NK-92 treated with Interleukin-12 subunit alpha and Interleukin-12 subunit beta, amount 100 ng/mL, for 24 hours (cell line): ENCODE data around the gene C5orf46.
"Not testable (repeated sequence)": the region's sequence is repeated elsewhere in the genome, so short reads cannot be mapped to it uniquely, and the experiment has no call there.

Experiments
- DNase-seq: peaks from one replicate; lab custom pipeline; 2025; lab: John Stamatoyannopoulos, UW

The C5orf46 gene

GRCh38 chr5:147893820-147894219 lies 12.5 kb downstream of the C5orf46 start:
- no peak for DNase-seq

- DNase-seq = no peak
Measured at GRCh38 chr5:147892696-147893296, 13.5 kb downstream of the C5orf46 start.

GRCh38 chr5:147887930-147888329 lies 18.4 kb downstream of the C5orf46 start:
- no peak for DNase-seq

- DNase-seq = no peak
Measured at GRCh38 chr5:147887026-147887627, 19.2 kb downstream of the C5orf46 start.

- no peak for DNase-seq
Measured at GRCh38 chr5:147882586-147883313, 23.6 kb downstream of the C5orf46 start.

- no peak for DNase-seq
Measured at GRCh38 chr5:147880487-147880886, 25.9 kb downstream of the C5orf46 start.

- DNase-seq = no peak
Measured at GRCh38 chr5:147879784-147880183, 26.6 kb downstream of the C5orf46 start.

GRCh38 chr5:147878066-147878759 lies 28.1 kb downstream of the C5orf46 start, which contains the start of gene SCGB3A2:
Gene SCGB3A2 (plus strand): TSS chr5:147878711. CDS start chr5:147878804, 93 bp downstream.
- DNase-seq = no peak

- DNase-seq = no peak
Measured at GRCh38 chr5:147876626-147877025, 29.7 kb downstream of the C5orf46 start.

- no peak for DNase-seq
Measured at GRCh38 chr5:147876141-147876540, 30.2 kb downstream of the C5orf46 start.

- DNase-seq = no peak
Measured at GRCh38 chr5:147874910-147875367, 31.4 kb downstream of the C5orf46 start.

GRCh38 chr5:147874118-147874875 lies 32.0 kb downstream of the C5orf46 start:
- DNase-seq = not testable (repeated sequence)

GRCh38 chr5:147872744-147873435 lies 33.4 kb downstream of the C5orf46 start:
- not testable (repeated sequence) for DNase-seq

- DNase-seq = not testable (repeated sequence)
Measured at GRCh38 chr5:147871980-147872549, 34.3 kb downstream of the C5orf46 start.

- not testable (repeated sequence) for DNase-seq
Measured at GRCh38 chr5:147869892-147870291, 36.4 kb downstream of the C5orf46 start.

GRCh38 chr5:147869112-147869511 lies 37.2 kb downstream of the C5orf46 start:
- DNase-seq = no peak

GRCh38 chr5:147863454-147864158 lies 42.7 kb downstream of the C5orf46 start:
- no peak for DNase-seq

- no peak for DNase-seq
Measured at GRCh38 chr5:147860641-147861025, 45.7 kb downstream of the C5orf46 start.

- DNase-seq = no peak
Measured at GRCh38 chr5:147859962-147860640, 46.2 kb downstream of the C5orf46 start.
